ENCODE results near the gene MEGF9.

DNA sequence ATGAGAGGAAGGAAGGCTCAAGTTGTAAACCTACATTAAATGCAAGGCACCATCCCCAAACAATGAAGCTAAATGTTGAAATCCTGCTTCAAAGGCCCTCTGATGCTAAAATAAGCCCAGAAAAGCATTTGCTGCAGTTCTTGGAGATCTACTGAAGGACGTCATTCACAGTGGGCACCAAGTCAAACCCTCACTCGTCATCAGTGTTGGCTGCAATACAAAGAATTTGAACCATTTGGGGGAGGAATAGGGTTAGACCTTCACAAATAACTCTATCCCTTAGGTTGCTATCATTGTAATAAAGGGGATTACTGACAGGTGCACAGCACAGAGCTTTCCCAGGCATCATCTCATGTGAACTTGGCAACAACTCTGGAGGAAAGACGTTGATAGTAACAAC, 9.3 kb upstream of the MEGF9 start:
- TF ChIP-seq, protein P1, sequence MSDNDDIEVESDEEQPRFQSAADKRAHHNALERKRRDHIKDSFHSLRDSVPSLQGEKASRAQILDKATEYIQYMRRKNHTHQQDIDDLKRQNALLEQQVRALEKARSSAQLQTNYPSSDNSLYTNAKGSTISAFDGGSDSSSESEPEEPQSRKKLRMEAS (IDR thresholded peaks at IDR 0.05; ENCODE audit: low read depth), result no peak
- TF ChIP-seq, protein P2, sequence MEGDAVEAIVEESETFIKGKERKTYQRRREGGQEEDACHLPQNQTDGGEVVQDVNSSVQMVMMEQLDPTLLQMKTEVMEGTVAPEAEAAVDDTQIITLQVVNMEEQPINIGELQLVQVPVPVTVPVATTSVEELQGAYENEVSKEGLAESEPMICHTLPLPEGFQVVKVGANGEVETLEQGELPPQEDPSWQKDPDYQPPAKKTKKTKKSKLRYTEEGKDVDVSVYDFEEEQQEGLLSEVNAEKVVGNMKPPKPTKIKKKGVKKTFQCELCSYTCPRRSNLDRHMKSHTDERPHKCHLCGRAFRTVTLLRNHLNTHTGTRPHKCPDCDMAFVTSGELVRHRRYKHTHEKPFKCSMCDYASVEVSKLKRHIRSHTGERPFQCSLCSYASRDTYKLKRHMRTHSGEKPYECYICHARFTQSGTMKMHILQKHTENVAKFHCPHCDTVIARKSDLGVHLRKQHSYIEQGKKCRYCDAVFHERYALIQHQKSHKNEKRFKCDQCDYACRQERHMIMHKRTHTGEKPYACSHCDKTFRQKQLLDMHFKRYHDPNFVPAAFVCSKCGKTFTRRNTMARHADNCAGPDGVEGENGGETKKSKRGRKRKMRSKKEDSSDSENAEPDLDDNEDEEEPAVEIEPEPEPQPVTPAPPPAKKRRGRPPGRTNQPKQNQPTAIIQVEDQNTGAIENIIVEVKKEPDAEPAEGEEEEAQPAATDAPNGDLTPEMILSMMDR (IDR thresholded peaks at IDR 0.05), result no peak
- TF ChIP-seq RAD21 (IDR thresholded peaks at IDR 0.05; ENCODE audit: low read length), result no peak
- no peak for TF ChIP-seq MXI1 (IDR thresholded peaks at IDR 0.05; ENCODE audit: low read depth, low read length)
- TF ChIP-seq, protein P3, sequence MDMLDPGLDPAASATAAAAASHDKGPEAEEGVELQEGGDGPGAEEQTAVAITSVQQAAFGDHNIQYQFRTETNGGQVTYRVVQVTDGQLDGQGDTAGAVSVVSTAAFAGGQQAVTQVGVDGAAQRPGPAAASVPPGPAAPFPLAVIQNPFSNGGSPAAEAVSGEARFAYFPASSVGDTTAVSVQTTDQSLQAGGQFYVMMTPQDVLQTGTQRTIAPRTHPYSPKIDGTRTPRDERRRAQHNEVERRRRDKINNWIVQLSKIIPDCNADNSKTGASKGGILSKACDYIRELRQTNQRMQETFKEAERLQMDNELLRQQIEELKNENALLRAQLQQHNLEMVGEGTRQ (IDR thresholded peaks at IDR 0.05; ENCODE audit: borderline replicate concordance, low read depth, low read length), result no peak

Measured in SK-N-SH (cell line).